ENCODE data around the gene CLDN4. TPM values are rescaled to one million over a fixed set of nuclear protein-coding genes. Genes with fewer than 3 reads are reported as not detected.
"Not testable (repeated sequence)": the region's sequence is repeated elsewhere in the genome, so short reads cannot be mapped to it uniquely, and the experiment has no call there.

Gene CLDN4, protein sequence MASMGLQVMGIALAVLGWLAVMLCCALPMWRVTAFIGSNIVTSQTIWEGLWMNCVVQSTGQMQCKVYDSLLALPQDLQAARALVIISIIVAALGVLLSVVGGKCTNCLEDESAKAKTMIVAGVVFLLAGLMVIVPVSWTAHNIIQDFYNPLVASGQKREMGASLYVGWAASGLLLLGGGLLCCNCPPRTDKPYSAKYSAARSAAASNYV
- 55.5 and 126 TPM in 2 replicates for total RNA-seq

DNA sequence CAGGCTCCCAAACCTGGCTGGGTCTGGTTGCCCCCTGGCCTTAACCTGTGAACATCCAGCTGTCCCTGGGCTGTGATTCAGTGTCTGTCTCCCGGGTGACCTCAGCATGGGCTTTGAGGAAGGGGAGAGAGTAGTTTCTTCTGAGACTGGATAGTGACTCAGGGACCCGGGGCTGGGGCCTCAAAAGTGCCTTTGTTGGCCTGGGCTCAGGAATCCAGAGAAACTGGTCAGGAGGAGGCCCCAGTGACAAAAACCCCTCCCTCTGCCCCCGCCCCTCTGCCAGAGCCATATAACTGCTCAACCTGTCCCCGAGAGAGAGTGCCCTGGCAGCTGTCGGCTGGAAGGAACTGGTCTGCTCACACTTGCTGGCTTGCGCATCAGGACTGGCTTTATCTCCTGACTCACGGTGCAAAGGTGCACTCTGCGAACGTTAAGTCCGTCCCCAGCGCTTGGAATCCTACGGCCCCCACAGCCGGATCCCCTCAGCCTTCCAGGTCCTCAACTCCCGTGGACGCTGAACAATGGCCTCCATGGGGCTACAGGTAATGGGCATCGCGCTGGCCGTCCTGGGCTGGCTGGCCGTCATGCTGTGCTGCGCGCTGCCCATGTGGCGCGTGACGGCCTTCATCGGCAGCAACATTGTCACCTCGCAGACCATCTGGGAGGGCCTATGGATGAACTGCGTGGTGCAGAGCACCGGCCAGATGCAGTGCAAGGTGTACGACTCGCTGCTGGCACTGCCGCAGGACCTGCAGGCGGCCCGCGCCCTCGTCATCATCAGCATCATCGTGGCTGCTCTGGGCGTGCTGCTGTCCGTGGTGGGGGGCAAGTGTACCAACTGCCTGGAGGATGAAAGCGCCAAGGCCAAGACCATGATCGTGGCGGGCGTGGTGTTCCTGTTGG, at the start of gene CLDN4:
Gene CLDN4 (plus strand): TSS at position 316 of the 903 bp plus-strand sequence. CDS start 206 bp downstream, at position 522.
- TF ChIP-seq CTCF (IDR thresholded peaks at IDR 0.05; ENCODE audit: insufficient read depth, low read length, severe bottlenecking) = no peak
- FAIRE-seq (no peak), DNase-seq (ENCODE audit: low read depth) (peak; percentile 64)
- Histone ChIP-seq H3K27me3 (ENCODE audit: control insufficient read depth, insufficient read depth, low read length) (no peaks in the 10 kb centered on the region), H3K4me3 (ENCODE audit: low read depth, low read length) (peak within 1 kb of the TSS; percentile 46), H3K36me3 (ENCODE audit: control insufficient read depth, insufficient read depth, low read length) (no peaks in the 10 kb centered on the region)

DNA sequence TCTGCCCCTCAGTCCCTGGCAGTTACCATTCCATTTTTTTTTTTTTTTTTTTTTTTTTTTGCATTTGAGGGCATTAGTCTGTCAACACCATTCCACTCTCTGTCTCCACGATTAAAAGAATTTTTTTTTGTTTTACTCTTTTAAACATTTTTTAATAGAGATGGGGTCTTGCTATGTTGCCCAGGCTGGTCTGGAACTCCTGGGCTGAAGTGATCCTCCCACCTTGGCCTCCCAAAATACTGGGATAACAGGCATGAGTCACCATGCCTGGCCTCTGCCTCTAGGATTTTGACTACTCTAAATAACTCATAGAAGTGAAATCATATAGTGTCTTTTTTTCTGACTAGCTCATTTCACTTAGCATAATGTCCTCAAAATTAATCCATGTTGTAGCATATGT, 44.2 kb upstream of the CLDN4 start:
- Histone ChIP-seq H3K4me3 (ENCODE audit: low read depth, low read length) (no peak overlapping the region), H3K27me3 (ENCODE audit: control insufficient read depth, insufficient read depth, low read length) (no peaks in the 10 kb centered on the region), H3K36me3 (ENCODE audit: control insufficient read depth, insufficient read depth, low read length) (no peaks in the 10 kb centered on the region)
- no peak for DNase-seq (ENCODE audit: low read depth)
- no peak for FAIRE-seq
- TF ChIP-seq CTCF (IDR thresholded peaks at IDR 0.05; ENCODE audit: insufficient read depth, low read length, severe bottlenecking) = no peak

DNA sequence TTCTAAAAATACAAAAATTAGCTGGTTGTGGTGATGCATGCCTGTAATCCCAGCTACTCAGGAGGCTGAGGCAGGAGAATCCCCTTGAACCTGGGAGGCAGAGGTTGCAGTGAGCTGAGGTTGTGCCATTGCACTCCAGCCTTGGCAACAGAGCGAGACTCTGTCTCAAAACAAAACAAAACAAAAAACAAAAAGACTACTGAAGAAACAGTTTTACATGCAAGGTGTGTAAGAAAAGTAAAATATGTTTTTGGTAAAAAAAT, 43.1 kb upstream of the CLDN4 start:
- FAIRE-seq; H3K36me3 ChIP-seq (ENCODE audit: control insufficient read depth, insufficient read depth, low read length); DNase-seq (ENCODE audit: low read depth); H3K27me3 ChIP-seq (ENCODE audit: control insufficient read depth, insufficient read depth, low read length); H3K4me3 ChIP-seq (ENCODE audit: low read depth, low read length): not testable (repeated sequence)

GRCh38 chr7:73789051-73789450, 41.7 kb upstream of the CLDN4 start:
- FAIRE-seq (no peak), DNase-seq (ENCODE audit: low read depth) (no peak)
- no peak for TF ChIP-seq CTCF (IDR thresholded peaks at IDR 0.05; ENCODE audit: insufficient read depth, low read length, severe bottlenecking)
- H3K36me3 ChIP-seq (ENCODE audit: control insufficient read depth, insufficient read depth, low read length) = no peaks in the 10 kb centered on the region
- no peaks in the 10 kb centered on the region for H3K27me3 ChIP-seq (ENCODE audit: control insufficient read depth, insufficient read depth, low read length)
- no peak overlapping the region for H3K4me3 ChIP-seq (ENCODE audit: low read depth, low read length)

GRCh38 chr7:73791170-73791690, 39.6 kb upstream of the CLDN4 start:
- not testable (repeated sequence) for DNase-seq (ENCODE audit: low read depth); H3K36me3 ChIP-seq (ENCODE audit: control insufficient read depth, insufficient read depth, low read length); FAIRE-seq; H3K27me3 ChIP-seq (ENCODE audit: control insufficient read depth, insufficient read depth, low read length); H3K4me3 ChIP-seq (ENCODE audit: low read depth, low read length)

DNA sequence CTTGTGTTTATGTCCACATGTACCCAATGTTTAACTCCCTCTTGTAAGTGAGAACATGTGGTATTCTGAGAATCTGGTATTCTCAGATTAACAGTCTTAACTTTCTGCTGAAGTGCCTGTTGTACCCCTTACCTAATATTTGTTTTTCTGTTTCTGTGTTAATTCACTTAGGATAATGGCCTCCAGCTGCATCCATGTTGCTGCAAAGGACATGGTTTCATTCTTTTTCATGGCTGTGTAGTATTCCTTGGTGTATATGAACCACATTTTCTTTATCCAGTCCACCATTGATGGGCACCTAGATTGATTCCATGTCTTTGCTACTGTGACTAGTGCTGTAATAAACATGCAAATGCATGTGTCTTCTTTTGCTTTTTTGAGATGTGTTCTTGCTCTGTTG, 35.6 kb upstream of the CLDN4 start:
- H3K36me3 ChIP-seq (ENCODE audit: control insufficient read depth, insufficient read depth, low read length); FAIRE-seq; H3K4me3 ChIP-seq (ENCODE audit: low read depth, low read length); DNase-seq (ENCODE audit: low read depth); H3K27me3 ChIP-seq (ENCODE audit: control insufficient read depth, insufficient read depth, low read length): not testable (repeated sequence)

- not testable (repeated sequence) for H3K4me3 ChIP-seq (ENCODE audit: low read depth, low read length); H3K36me3 ChIP-seq (ENCODE audit: control insufficient read depth, insufficient read depth, low read length); FAIRE-seq; DNase-seq (ENCODE audit: low read depth); H3K27me3 ChIP-seq (ENCODE audit: control insufficient read depth, insufficient read depth, low read length)
These were observed 34.1 kb upstream of the CLDN4 start for GRCh38 chr7:73796656-73797055.

GRCh38 chr7:73797176-73797575, 33.6 kb upstream of the CLDN4 start:
- H3K4me3 ChIP-seq (ENCODE audit: low read depth, low read length); FAIRE-seq; DNase-seq (ENCODE audit: low read depth); H3K27me3 ChIP-seq (ENCODE audit: control insufficient read depth, insufficient read depth, low read length); H3K36me3 ChIP-seq (ENCODE audit: control insufficient read depth, insufficient read depth, low read length): not testable (repeated sequence)

Data from bronchial epithelial cell (primary cell).